AG10803 (cell line): ENCODE data around the gene NSG1.

Source experiments
- DNase-seq: peaks from one replicate; pipeline ENCODE4 v3.0.0; 2010; ENCODE audit warnings: low read depth
- H3K4me3 ChIP-seq: 2 replicates; pipeline ENCODE4 v1.5.1; 2011; ENCODE audit warnings: mild to moderate bottlenecking, low read length, control low read depth
- TF ChIP-seq, protein P1 (sequence below): conservative IDR thresholded peaks from 2 replicates; pipeline ENCODE4 v1.5.1; 2011; ENCODE audit warnings: mild to moderate bottlenecking, low read length, control low read depth, inconsistent platforms

The NSG1 gene

GRCh38 chr4:4397441-4397819, 10.5 kb downstream of the NSG1 start:
- TF ChIP-seq, protein P1, sequence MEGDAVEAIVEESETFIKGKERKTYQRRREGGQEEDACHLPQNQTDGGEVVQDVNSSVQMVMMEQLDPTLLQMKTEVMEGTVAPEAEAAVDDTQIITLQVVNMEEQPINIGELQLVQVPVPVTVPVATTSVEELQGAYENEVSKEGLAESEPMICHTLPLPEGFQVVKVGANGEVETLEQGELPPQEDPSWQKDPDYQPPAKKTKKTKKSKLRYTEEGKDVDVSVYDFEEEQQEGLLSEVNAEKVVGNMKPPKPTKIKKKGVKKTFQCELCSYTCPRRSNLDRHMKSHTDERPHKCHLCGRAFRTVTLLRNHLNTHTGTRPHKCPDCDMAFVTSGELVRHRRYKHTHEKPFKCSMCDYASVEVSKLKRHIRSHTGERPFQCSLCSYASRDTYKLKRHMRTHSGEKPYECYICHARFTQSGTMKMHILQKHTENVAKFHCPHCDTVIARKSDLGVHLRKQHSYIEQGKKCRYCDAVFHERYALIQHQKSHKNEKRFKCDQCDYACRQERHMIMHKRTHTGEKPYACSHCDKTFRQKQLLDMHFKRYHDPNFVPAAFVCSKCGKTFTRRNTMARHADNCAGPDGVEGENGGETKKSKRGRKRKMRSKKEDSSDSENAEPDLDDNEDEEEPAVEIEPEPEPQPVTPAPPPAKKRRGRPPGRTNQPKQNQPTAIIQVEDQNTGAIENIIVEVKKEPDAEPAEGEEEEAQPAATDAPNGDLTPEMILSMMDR: no peak
- no peak for DNase-seq
- H3K4me3 ChIP-seq: no peak overlapping the region

DNA sequence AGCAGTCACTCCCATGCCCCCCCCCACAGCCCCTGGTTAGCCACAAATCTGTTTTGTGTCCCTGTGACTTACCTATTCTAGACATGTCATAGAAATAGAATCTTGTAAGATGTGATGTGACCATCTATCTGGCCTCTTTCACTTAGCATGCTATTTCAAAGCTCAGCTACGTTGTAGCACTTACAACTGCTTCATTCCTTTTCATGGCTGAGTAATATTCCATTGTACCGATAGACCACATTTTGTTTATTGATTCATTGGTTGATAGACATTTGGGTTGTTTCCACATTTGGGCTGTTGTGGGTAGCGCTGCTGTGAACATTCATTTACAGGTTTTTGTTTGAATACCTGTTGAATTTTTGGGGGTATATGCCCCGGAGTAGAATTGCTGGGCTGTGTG, 11.5 kb downstream of the NSG1 start:
- H3K4me3 ChIP-seq: no peak overlapping the region
- TF ChIP-seq, protein P1: no peak
- no peak for DNase-seq

- no peak for DNase-seq
- no peak overlapping the region for H3K4me3 ChIP-seq
- TF ChIP-seq, protein P1: no peak
Observed at GRCh38 chr4:4401036-4401435, 14.1 kb downstream of the NSG1 start.

- H3K4me3 ChIP-seq: no peak overlapping the region
- TF ChIP-seq, protein P1: no peak
- peak; percentile 26 for DNase-seq
Observed at GRCh38 chr4:4402966-4403365, 16.1 kb downstream of the NSG1 start.

- TF ChIP-seq, protein P1: no peak
- no peak overlapping the region for H3K4me3 ChIP-seq
- no peak for DNase-seq
Observed at GRCh38 chr4:4405358-4405962, 18.6 kb downstream of the NSG1 start.

- TF ChIP-seq, protein P1: no peak
- H3K4me3 ChIP-seq: no peak overlapping the region
- no peak for DNase-seq
Observed at GRCh38 chr4:4406455-4407298, 19.8 kb downstream of the NSG1 start.
